ENCODE data around the gene LDHAL6B.

Gene LDHAL6B

DNA sequence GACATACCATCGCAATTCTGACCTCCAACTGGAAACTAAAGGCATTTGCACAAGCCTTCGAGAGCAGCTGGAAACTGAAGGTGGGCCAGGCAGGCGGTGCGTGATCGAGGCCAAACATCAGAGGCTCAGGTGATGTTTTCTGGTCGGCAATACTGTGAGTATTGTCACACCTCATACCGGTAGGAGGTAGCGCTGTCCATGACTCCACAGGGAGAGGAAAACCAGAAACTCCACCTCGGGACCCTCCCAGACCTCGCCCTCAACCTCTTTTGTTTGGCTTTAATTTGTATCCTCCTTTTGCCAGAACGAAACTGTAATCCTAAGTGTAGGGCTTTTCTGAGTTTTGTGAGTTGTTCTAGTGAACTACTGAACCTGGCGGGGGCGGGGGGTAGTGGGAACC, 43.6 kb downstream of the LDHAL6B start:
- Histone ChIP-seq H3K27ac (ENCODE audit: low read depth, low read length) (peak overlapping the region; percentile 98), H3K36me3 (ENCODE audit: control insufficient read depth, low read length) (peaks cover 11% of the 10 kb centered on the region), H3F3A (ENCODE audit: control insufficient read depth, insufficient read depth) (peaks cover 39% of the 10 kb centered on the region), H3K4me3 (ENCODE audit: low read length) (peak overlapping the region; percentile 62), H3K27me3 (ENCODE audit: control insufficient read depth, low read length) (no peaks in the 10 kb centered on the region), H3K9me3 (ENCODE audit: control insufficient read depth, insufficient read depth, low read length) (no peaks in the 10 kb centered on the region), H3K79me2 (ENCODE audit: control insufficient read depth, low read length) (peaks cover 9% of the 10 kb centered on the region), H3K4me2 (ENCODE audit: low read length) (peak overlapping the region; percentile 92), H3K4me1 (ENCODE audit: control insufficient read depth, low read length) (peaks cover 80% of the 10 kb centered on the region), H4K20me1 (ENCODE audit: control insufficient read depth, insufficient read depth, low read depth, low read length) (no peaks in the 10 kb centered on the region), H3K9me2 (replicated peaks; ENCODE audit: control insufficient read depth, low read length) (no peaks in the 10 kb centered on the region)
- TF ChIP-seq EZH2phosphoT487 (IDR thresholded peaks at IDR 0.05; ENCODE audit: borderline replicate concordance, low read length) = no peak
- TF ChIP-seq, protein P1, sequence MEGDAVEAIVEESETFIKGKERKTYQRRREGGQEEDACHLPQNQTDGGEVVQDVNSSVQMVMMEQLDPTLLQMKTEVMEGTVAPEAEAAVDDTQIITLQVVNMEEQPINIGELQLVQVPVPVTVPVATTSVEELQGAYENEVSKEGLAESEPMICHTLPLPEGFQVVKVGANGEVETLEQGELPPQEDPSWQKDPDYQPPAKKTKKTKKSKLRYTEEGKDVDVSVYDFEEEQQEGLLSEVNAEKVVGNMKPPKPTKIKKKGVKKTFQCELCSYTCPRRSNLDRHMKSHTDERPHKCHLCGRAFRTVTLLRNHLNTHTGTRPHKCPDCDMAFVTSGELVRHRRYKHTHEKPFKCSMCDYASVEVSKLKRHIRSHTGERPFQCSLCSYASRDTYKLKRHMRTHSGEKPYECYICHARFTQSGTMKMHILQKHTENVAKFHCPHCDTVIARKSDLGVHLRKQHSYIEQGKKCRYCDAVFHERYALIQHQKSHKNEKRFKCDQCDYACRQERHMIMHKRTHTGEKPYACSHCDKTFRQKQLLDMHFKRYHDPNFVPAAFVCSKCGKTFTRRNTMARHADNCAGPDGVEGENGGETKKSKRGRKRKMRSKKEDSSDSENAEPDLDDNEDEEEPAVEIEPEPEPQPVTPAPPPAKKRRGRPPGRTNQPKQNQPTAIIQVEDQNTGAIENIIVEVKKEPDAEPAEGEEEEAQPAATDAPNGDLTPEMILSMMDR (IDR thresholded peaks at IDR 0.05; ENCODE audit: low read depth, low read length, poor library complexity, severe bottlenecking) = no peak

DNA sequence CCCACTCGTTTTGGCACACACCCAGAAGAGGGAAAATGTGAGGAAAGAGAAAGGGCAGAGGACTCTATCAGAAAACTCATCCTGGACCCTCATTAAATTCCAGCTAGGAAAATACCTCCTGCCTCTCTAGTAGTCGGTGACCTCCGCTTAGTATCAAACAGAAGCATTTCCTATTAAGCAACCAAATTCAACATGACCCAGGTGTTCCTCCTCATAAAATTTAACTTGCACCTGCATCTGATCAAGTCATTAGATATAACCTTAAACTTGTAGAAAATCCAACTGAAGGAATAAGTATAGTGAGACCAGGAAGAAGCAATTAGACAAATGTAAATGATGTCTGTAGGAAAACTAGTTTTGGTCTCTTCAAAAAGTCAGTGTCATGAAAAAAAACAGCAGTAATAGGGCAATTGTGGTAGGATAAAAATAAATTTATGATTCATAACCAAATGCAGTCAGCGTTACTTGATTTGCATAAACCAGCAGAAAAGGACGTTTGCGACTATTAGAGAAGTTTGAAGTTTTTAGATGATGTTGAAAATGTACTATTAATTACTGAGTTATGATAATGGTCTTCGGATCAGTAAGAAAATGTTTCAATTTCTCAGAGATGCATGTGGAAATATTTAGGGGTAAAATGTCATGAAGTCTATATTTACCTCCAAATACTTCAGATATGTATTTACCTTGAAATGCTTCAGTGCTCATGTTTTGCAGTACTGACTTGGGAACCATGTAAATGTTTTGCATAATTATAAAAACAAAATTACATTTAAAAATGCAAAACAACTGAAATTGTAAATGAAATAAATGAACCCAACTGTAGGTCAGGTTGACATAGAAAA, 44.6 kb downstream of the LDHAL6B start:
- Histone ChIP-seq H3K27me3 (ENCODE audit: control insufficient read depth, low read length) (no peaks in the 10 kb centered on the region), H3K27ac (ENCODE audit: low read depth, low read length) (peak overlapping the region; percentile 98), H3K9me2 (replicated peaks; ENCODE audit: control insufficient read depth, low read length) (no peaks in the 10 kb centered on the region), H3K4me3 (ENCODE audit: low read length) (peak overlapping the region; percentile 62), H3F3A (ENCODE audit: control insufficient read depth, insufficient read depth) (peaks cover 43% of the 10 kb centered on the region), H3K36me3 (ENCODE audit: control insufficient read depth, low read length) (peaks cover 11% of the 10 kb centered on the region), H3K79me2 (ENCODE audit: control insufficient read depth, low read length) (peaks cover 9% of the 10 kb centered on the region), H3K4me2 (ENCODE audit: low read length) (peak overlapping the region; percentile 92), H3K9me3 (ENCODE audit: control insufficient read depth, insufficient read depth, low read length) (no peaks in the 10 kb centered on the region), H3K4me1 (ENCODE audit: control insufficient read depth, low read length) (peaks cover 76% of the 10 kb centered on the region), H4K20me1 (ENCODE audit: control insufficient read depth, insufficient read depth, low read depth, low read length) (no peaks in the 10 kb centered on the region)
- no peak for TF ChIP-seq EZH2phosphoT487 (IDR thresholded peaks at IDR 0.05; ENCODE audit: borderline replicate concordance, low read length)
- TF ChIP-seq, protein P1 (IDR thresholded peaks at IDR 0.05; ENCODE audit: low read depth, low read length, poor library complexity, severe bottlenecking) = no peak

DNA sequence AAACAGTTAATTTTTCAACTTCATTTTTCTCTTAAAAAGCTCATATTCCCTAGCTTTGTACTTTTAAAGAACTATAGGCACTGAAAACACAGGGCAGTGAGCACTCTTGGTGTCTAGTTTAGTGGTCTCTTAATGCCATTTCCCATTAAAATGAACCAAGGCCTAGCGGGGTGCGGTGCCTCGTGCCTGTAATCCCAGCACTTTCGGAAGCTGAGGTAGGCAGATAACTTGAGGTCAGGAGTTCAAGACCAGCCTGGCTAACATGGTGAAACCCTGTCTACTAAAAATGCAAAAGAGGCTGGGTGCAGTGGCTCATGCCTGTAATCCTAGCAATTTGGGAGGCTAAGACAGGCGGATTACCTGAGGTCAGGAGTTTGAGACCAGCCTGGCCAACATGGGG, 45.5 kb downstream of the LDHAL6B start:
- Histone ChIP-seq H4K20me1 (ENCODE audit: control insufficient read depth, insufficient read depth, low read depth, low read length) (no peaks in the 10 kb centered on the region), H3K9me3 (ENCODE audit: control insufficient read depth, insufficient read depth, low read length) (no peaks in the 10 kb centered on the region), H3K4me3 (ENCODE audit: low read length) (peak overlapping the region; percentile 62), H3K4me1 (ENCODE audit: control insufficient read depth, low read length) (peaks cover 74% of the 10 kb centered on the region), H3F3A (ENCODE audit: control insufficient read depth, insufficient read depth) (peaks cover 43% of the 10 kb centered on the region), H3K27me3 (ENCODE audit: control insufficient read depth, low read length) (no peaks in the 10 kb centered on the region), H3K27ac (ENCODE audit: low read depth, low read length) (peak overlapping the region; percentile 98), H3K36me3 (ENCODE audit: control insufficient read depth, low read length) (peaks cover 11% of the 10 kb centered on the region), H3K4me2 (ENCODE audit: low read length) (peak overlapping the region; percentile 92), H3K79me2 (ENCODE audit: control insufficient read depth, low read length) (peaks cover 9% of the 10 kb centered on the region), H3K9me2 (replicated peaks; ENCODE audit: control insufficient read depth, low read length) (no peaks in the 10 kb centered on the region)
- no peak for TF ChIP-seq EZH2phosphoT487 (IDR thresholded peaks at IDR 0.05; ENCODE audit: borderline replicate concordance, low read length)
- TF ChIP-seq, protein P1 (IDR thresholded peaks at IDR 0.05; ENCODE audit: low read depth, low read length, poor library complexity, severe bottlenecking) = no peak

All from DOHH2 (cell line).